Suprapubic skin (tissue), 4 donors: ENCODE data around the gene LCP1. TPM values are rescaled to one million over a fixed set of nuclear protein-coding genes. Genes with fewer than 3 reads are reported as not detected.

Experiments
- DNase-seq, 2 donors: peaks; one replicate each; pipeline ENCODE4 v3.0.0-alpha.2; 2019; ENCODE audit warnings: low spot score in 2 of 2
- H3K27ac ChIP-seq: fragments of 200-600 bp; sonication (generic); one replicate; pipeline ENCODE4 v1.5.1; 2019
- H3K27me3 ChIP-seq: fragments of 200-600 bp; sonication (generic); one replicate; pipeline ENCODE4 v1.5.1; 2019
- H3K36me3 ChIP-seq: fragments of 200-600 bp; sonication (generic); one replicate; pipeline ENCODE4 v1.5.1; 2019
- H3K4me1 ChIP-seq: fragments of 200-600 bp; sonication (generic); one replicate; pipeline ENCODE4 v1.5.1; 2019
- H3K4me3 ChIP-seq: fragments of 200-600 bp; sonication (generic); one replicate; pipeline ENCODE4 v1.5.1; 2019; ENCODE audit warnings: mild to moderate bottlenecking
- H3K9me3 ChIP-seq: fragments of 200-600 bp; sonication (generic); one replicate; pipeline ENCODE4 v1.5.1; 2019
- EP300 ChIP-seq: sonication (generic); formaldehyde crosslinking; IDR thresholded peaks from one replicate; pipeline ENCODE4 v1.6.1; 2017; ENCODE audit warnings: antibody characterized with exemption
- POLR2A ChIP-seq, 2 donors: fragments of 450-650 bp; IDR thresholded peaks; one replicate each; pipeline ENCODE4 v1.6.1; 2017; ENCODE audit warnings: antibody characterized with exemption in 2 of 2, mild to moderate bottlenecking in 2 of 2, moderate library complexity in 2 of 2
- POLR2AphosphoS5 ChIP-seq, 3 donors: sonication (generic); formaldehyde crosslinking; IDR thresholded peaks; one replicate each; pipeline ENCODE4 v1.6.1; 2017; ENCODE audit warnings: antibody characterized with exemption in 3 of 3
- WGBS: methylation state at CpG from one replicate; pipeline ENCODE4 v1.1.5; 2018; 5-methylcytosine and 5-hydroxymethylcytosine counted together
- total RNA-seq, 4 donors: library from RNA; depleted of rRNA; stranded (reverse); fragments of >200 nt; gene quantifications; one replicate each; pipeline ENCODE4 v1.1.0, GENCODE V29; 2016
- TF ChIP-seq, protein P1 (sequence below), 2 donors: fragments of 200-600 bp in 1 of 2; fragments of 450-650 bp in 1 of 2; sonication (generic) in 1 of 2; IDR thresholded peaks; one replicate each; pipeline ENCODE4 v1.5.1; 2016 to 2019; ENCODE audit warnings: antibody characterized with exemption in 2 of 2, mild to moderate bottlenecking in 1 of 2, moderate library complexity in 1 of 2

Gene LCP1
- total RNA-seq, 4 donors from 2014 or later: 16.1 to 50.2 (median 27.4) TPM

- Histone ChIP-seq H3K4me3 (peak overlapping the region; percentile 21), H3K27me3 (no peaks in the 10 kb centered on the region), H3K4me1 (no peaks in the 10 kb centered on the region), H3K36me3 (no peaks in the 10 kb centered on the region), H3K9me3 (no peaks in the 10 kb centered on the region), H3K27ac (peak overlapping the region; percentile 54)
- TF ChIP-seq EP300 (no peak), POLR2A (IDR thresholded peaks at IDR 0.05) (no peak), POLR2AphosphoS5 (IDR thresholded peaks at IDR 0.05) (no peak)
- TF ChIP-seq, protein P1, sequence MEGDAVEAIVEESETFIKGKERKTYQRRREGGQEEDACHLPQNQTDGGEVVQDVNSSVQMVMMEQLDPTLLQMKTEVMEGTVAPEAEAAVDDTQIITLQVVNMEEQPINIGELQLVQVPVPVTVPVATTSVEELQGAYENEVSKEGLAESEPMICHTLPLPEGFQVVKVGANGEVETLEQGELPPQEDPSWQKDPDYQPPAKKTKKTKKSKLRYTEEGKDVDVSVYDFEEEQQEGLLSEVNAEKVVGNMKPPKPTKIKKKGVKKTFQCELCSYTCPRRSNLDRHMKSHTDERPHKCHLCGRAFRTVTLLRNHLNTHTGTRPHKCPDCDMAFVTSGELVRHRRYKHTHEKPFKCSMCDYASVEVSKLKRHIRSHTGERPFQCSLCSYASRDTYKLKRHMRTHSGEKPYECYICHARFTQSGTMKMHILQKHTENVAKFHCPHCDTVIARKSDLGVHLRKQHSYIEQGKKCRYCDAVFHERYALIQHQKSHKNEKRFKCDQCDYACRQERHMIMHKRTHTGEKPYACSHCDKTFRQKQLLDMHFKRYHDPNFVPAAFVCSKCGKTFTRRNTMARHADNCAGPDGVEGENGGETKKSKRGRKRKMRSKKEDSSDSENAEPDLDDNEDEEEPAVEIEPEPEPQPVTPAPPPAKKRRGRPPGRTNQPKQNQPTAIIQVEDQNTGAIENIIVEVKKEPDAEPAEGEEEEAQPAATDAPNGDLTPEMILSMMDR (IDR thresholded peaks at IDR 0.05): no peak
- WGBS: 65% methylated on average over 3 of the region's 3 CpGs
- DNase-seq: no peak
Measured at GRCh38 chr13:46176756-46177155, 5.2 kb downstream of the LCP1 start.

- TF ChIP-seq EP300: no peak
- TF ChIP-seq, protein P1 (IDR thresholded peaks at IDR 0.05): no peak
- no peak for TF ChIP-seq POLR2AphosphoS5 (IDR thresholded peaks at IDR 0.05)
- no peak for TF ChIP-seq POLR2A (IDR thresholded peaks at IDR 0.05)
- 79% methylated on average over 2 of the region's 2 CpGs for WGBS
Measured at GRCh38 chr13:46173656-46174055, 8.3 kb downstream of the LCP1 start.

DNA sequence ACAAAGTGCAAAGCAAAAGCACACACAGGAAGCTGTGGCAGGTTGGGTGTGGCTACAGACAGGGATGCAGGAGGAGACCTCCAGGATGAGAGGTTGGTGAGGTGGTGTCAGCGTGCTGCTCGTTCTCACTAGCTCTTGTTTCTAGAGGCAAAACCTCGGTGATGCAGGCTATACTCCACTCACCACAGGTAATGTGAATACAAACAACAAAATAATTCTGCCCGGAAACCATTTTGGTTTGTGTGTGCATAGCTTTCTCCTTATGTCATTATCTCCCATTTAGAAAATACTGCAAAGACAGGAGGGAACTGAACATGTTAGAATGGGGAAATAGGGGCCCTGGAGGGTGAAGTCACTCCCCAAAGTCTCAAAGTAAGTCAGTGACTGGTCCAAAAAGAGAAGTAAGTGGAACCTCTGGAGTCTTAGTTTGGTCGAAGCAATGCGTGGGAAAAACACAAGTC is 9.4 kb downstream of the LCP1 start:
- 75% methylated on average over 6 of the region's 6 CpGs for WGBS
- DNase-seq: no peak
- H3K4me1 ChIP-seq: peaks cover 24% of the 10 kb centered on the region
- no peak for TF ChIP-seq POLR2AphosphoS5 (IDR thresholded peaks at IDR 0.05)
- no peak for TF ChIP-seq EP300
- TF ChIP-seq, protein P1 (IDR thresholded peaks at IDR 0.05): no peak
- TF ChIP-seq POLR2A (IDR thresholded peaks at IDR 0.05): no peak
- no peak overlapping the region for H3K4me3 ChIP-seq
- H3K27ac ChIP-seq: no peak overlapping the region
- H3K27me3 ChIP-seq: no peaks in the 10 kb centered on the region
- H3K36me3 ChIP-seq: no peaks in the 10 kb centered on the region
- H3K9me3 ChIP-seq: no peaks in the 10 kb centered on the region

More at GRCh38 chr13:46173656-46174055, 8.3 kb downstream of the LCP1 start:
- DNase-seq: no peak
- Histone ChIP-seq H3K27me3 (no peaks in the 10 kb centered on the region), H3K4me3 (no peak overlapping the region), H3K9me3 (no peaks in the 10 kb centered on the region), H3K4me1 (peaks cover 14% of the 10 kb centered on the region), H3K27ac (no peak overlapping the region), H3K36me3 (no peaks in the 10 kb centered on the region)

DNA sequence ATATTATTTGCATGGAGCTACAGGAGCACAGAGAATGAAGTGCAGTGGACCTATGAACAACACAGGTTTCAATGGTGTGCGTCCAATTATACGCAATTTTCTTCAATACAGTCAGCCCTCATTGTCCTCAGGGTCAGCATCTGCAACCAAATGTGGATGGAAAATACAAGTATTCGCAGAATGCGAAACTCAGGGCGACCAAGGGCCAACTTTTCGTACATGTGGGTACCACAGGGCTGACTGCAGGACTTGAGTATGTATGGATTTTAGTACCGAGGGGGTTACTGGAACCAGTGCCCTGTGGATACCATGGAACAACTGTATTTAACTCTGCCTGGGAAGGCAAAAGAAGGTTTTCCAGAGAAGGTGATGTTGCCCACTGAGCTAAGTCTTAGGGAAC is 10.2 kb downstream of the LCP1 start:
- Histone ChIP-seq H3K36me3 (no peaks in the 10 kb centered on the region), H3K27ac (no peak overlapping the region), H3K4me1 (peaks cover 24% of the 10 kb centered on the region), H3K9me3 (no peaks in the 10 kb centered on the region), H3K4me3 (no peak overlapping the region), H3K27me3 (no peaks in the 10 kb centered on the region)
- 84% methylated on average over 7 of the region's 7 CpGs for WGBS
- DNase-seq: no peak
- no peak for TF ChIP-seq POLR2A (IDR thresholded peaks at IDR 0.05)
- no peak for TF ChIP-seq POLR2AphosphoS5 (IDR thresholded peaks at IDR 0.05)
- TF ChIP-seq, protein P1 (IDR thresholded peaks at IDR 0.05): no peak
- TF ChIP-seq EP300: no peak

DNA sequence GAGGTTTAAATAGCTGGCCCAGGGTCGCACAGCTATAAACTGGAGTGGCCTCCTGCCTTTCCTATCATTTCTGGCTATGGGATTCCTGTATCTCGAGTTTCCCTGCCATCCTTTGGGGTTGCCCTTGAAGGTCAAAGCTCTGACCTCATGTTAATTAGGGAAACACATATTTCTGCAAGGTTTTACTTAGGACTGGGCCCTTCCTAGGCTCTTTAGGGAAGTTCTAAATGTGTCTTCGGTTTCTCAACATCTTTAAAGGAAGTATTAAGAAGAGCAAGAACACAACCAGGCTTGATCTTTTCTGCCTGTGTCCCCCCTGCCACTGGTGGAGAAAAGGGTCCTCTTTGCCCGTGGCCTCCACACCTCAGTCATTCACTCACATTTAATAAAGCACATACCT is 10.8 kb downstream of the LCP1 start:
- peak overlapping the region; percentile 16 for H3K27ac ChIP-seq

More for the DNA sequence above, 10.8 kb downstream of the LCP1 start:
- TF ChIP-seq POLR2AphosphoS5 (IDR thresholded peaks at IDR 0.05) (no peak), POLR2A (IDR thresholded peaks at IDR 0.05) (no peak), EP300 (no peak)
- TF ChIP-seq, protein P1 (IDR thresholded peaks at IDR 0.05): no peak
- WGBS: 72% methylated on average over 4 of the region's 4 CpGs
- H3K4me1 ChIP-seq: peaks cover 24% of the 10 kb centered on the region
- H3K4me3 ChIP-seq: no peak overlapping the region
- no peaks in the 10 kb centered on the region for H3K9me3 ChIP-seq
- no peaks in the 10 kb centered on the region for H3K27me3 ChIP-seq
- no peak for DNase-seq
- H3K36me3 ChIP-seq: no peaks in the 10 kb centered on the region
